IPS-18a (cell line): ENCODE measurements around the gene CDH26.

ENCODE experiments used
- H3K27ac ChIP-seq: one replicate; pipeline ENCODE4 v1.5.1; 2013; ENCODE audit warnings: low read length
- H3K27me3 ChIP-seq: one replicate; pipeline ENCODE4 v1.6.1; 2013; ENCODE audit warnings: mild to moderate bottlenecking, low read length; ENCODE audit not compliant: control insufficient read depth, insufficient read depth
- H3K36me3 ChIP-seq: one replicate; pipeline ENCODE4 v1.6.1; 2013; ENCODE audit warnings: low read depth, low read length; ENCODE audit not compliant: control insufficient read depth
- H3K4me1 ChIP-seq: one replicate; pipeline ENCODE4 v1.6.1; 2013; ENCODE audit warnings: low read depth, low read length; ENCODE audit not compliant: control insufficient read depth
- H3K4me3 ChIP-seq: one replicate; pipeline ENCODE4 v1.5.1; 2013; ENCODE audit warnings: low read length
- H3K9ac ChIP-seq: one replicate; pipeline ENCODE4 v1.6.1; 2013; ENCODE audit warnings: mild to moderate bottlenecking, low read length, moderate library complexity
- H3K9me3 ChIP-seq: one replicate; pipeline ENCODE4 v1.6.1; 2013; ENCODE audit warnings: low read depth, low read length; ENCODE audit not compliant: control insufficient read depth

The CDH26 gene

GRCh38 chr20:59992526-59993084 lies 34.4 kb downstream of the CDH26 start:
- Histone ChIP-seq H3K9me3 (no peaks in the 10 kb centered on the region), H3K4me3 (no peak overlapping the region), H3K27me3 (no peaks in the 10 kb centered on the region), H3K36me3 (no peaks in the 10 kb centered on the region), H3K27ac (no peak overlapping the region), H3K4me1 (peaks cover 6% of the 10 kb centered on the region), H3K9ac (no peak overlapping the region)

GRCh38 chr20:59993736-59994430 lies 35.7 kb downstream of the CDH26 start:
- H3K9ac ChIP-seq, result peak overlapping the region; percentile 28
- H3K27me3 ChIP-seq, result no peaks in the 10 kb centered on the region
- no peak overlapping the region for H3K27ac ChIP-seq
- no peaks in the 10 kb centered on the region for H3K36me3 ChIP-seq
- peak overlapping the region; percentile 43 for H3K4me3 ChIP-seq
- no peaks in the 10 kb centered on the region for H3K9me3 ChIP-seq
- H3K4me1 ChIP-seq, result peaks cover 6% of the 10 kb centered on the region

GRCh38 chr20:59994697-59995122 lies 36.5 kb downstream of the CDH26 start:
- Histone ChIP-seq H3K9ac (peak overlapping the region; percentile 28), H3K27ac (no peak overlapping the region), H3K4me3 (peak overlapping the region; percentile 43), H3K4me1 (peaks cover 6% of the 10 kb centered on the region), H3K9me3 (no peaks in the 10 kb centered on the region), H3K27me3 (no peaks in the 10 kb centered on the region), H3K36me3 (no peaks in the 10 kb centered on the region)

GRCh38 chr20:59996108-59996507 lies 37.9 kb downstream of the CDH26 start:
- H3K9me3 ChIP-seq, result no peaks in the 10 kb centered on the region
- H3K27ac ChIP-seq, result no peak overlapping the region
- H3K4me1 ChIP-seq, result peaks cover 6% of the 10 kb centered on the region
- no peak overlapping the region for H3K4me3 ChIP-seq
- H3K27me3 ChIP-seq, result no peaks in the 10 kb centered on the region
- no peak overlapping the region for H3K9ac ChIP-seq
- no peaks in the 10 kb centered on the region for H3K36me3 ChIP-seq

- Histone ChIP-seq H3K27ac (no peak overlapping the region), H3K36me3 (no peaks in the 10 kb centered on the region), H3K4me3 (no peak overlapping the region), H3K27me3 (no peaks in the 10 kb centered on the region), H3K9me3 (no peaks in the 10 kb centered on the region), H3K9ac (no peak overlapping the region), H3K4me1 (peaks cover 6% of the 10 kb centered on the region)
Observed at GRCh38 chr20:59997896-59998295, 39.7 kb downstream of the CDH26 start.

- Histone ChIP-seq H3K4me3 (no peak overlapping the region), H3K9ac (no peak overlapping the region), H3K4me1 (peaks cover 6% of the 10 kb centered on the region), H3K9me3 (no peaks in the 10 kb centered on the region), H3K36me3 (no peaks in the 10 kb centered on the region), H3K27ac (no peak overlapping the region), H3K27me3 (no peaks in the 10 kb centered on the region)
Observed at GRCh38 chr20:59999502-59999901, 41.3 kb downstream of the CDH26 start.

GRCh38 chr20:60000271-60001042 lies 42.2 kb downstream of the CDH26 start:
- no peaks in the 10 kb centered on the region for H3K27me3 ChIP-seq
- H3K9ac ChIP-seq, result no peak overlapping the region
- H3K4me1 ChIP-seq, result no peaks in the 10 kb centered on the region
- H3K36me3 ChIP-seq, result no peaks in the 10 kb centered on the region
- H3K4me3 ChIP-seq, result no peak overlapping the region
- no peak overlapping the region for H3K27ac ChIP-seq
- H3K9me3 ChIP-seq, result no peaks in the 10 kb centered on the region

- Histone ChIP-seq H3K4me1 (no peaks in the 10 kb centered on the region), H3K36me3 (no peaks in the 10 kb centered on the region), H3K9ac (no peak overlapping the region), H3K4me3 (no peak overlapping the region), H3K27ac (no peak overlapping the region), H3K9me3 (no peaks in the 10 kb centered on the region), H3K27me3 (no peaks in the 10 kb centered on the region)
Observed at GRCh38 chr20:60001108-60001507, 42.9 kb downstream of the CDH26 start.

GRCh38 chr20:60003776-60004175 lies 45.6 kb downstream of the CDH26 start:
- Histone ChIP-seq H3K36me3 (no peaks in the 10 kb centered on the region), H3K4me1 (no peaks in the 10 kb centered on the region), H3K27ac (no peak overlapping the region), H3K4me3 (no peak overlapping the region), H3K9me3 (no peaks in the 10 kb centered on the region), H3K9ac (no peak overlapping the region), H3K27me3 (no peaks in the 10 kb centered on the region)

GRCh38 chr20:60006261-60006660 lies 48.0 kb downstream of the CDH26 start:
- H3K36me3 ChIP-seq, result no peaks in the 10 kb centered on the region
- no peaks in the 10 kb centered on the region for H3K27me3 ChIP-seq
- H3K27ac ChIP-seq, result no peak overlapping the region

GRCh38 chr20:60007464-60007863 lies 49.2 kb downstream of the CDH26 start:
- no peaks in the 10 kb centered on the region for H3K27me3 ChIP-seq
- H3K4me3 ChIP-seq, result no peak overlapping the region
- no peaks in the 10 kb centered on the region for H3K9me3 ChIP-seq
- no peaks in the 10 kb centered on the region for H3K4me1 ChIP-seq
- no peak overlapping the region for H3K27ac ChIP-seq
- H3K9ac ChIP-seq, result no peak overlapping the region
- H3K36me3 ChIP-seq, result no peaks in the 10 kb centered on the region

More at GRCh38 chr20:60006261-60006660, 48.0 kb downstream of the CDH26 start:
- H3K4me3 ChIP-seq, result no peak overlapping the region
- no peak overlapping the region for H3K9ac ChIP-seq
- H3K4me1 ChIP-seq, result no peaks in the 10 kb centered on the region
- no peaks in the 10 kb centered on the region for H3K9me3 ChIP-seq
